ENCODE results near the gene CACNA1C.
A peak's percentile ranks its signal among the peaks of the same experiment; 100 is the strongest.

The CACNA1C gene

GRCh38 chr12:2541631-2542204 lies 488.9 kb downstream of the CACNA1C start:
- DNase-seq: no peak

GRCh38 chr12:2543801-2544200 lies 491.0 kb downstream of the CACNA1C start:
- DNase-seq: no peak

DNA sequence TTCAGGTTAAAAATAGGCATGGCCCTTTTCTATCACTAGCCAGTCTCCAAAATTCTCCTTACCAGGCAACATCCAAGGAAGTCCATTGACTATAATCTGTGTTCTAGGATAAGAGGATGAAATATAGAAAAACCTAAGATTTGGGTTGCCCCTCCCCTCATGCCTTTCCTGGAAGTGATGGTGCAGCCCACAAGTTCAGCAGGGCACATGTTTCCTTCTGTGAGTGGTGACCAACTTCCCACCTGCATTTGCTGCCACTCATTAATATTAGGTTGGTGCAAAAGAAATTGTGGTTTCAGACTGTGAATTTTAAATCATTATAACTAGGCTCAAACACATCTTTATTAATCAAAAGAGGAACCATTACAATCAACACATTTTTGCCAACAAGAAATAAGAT lies 491.4 kb downstream of the CACNA1C start:
- no peak for DNase-seq

DNA sequence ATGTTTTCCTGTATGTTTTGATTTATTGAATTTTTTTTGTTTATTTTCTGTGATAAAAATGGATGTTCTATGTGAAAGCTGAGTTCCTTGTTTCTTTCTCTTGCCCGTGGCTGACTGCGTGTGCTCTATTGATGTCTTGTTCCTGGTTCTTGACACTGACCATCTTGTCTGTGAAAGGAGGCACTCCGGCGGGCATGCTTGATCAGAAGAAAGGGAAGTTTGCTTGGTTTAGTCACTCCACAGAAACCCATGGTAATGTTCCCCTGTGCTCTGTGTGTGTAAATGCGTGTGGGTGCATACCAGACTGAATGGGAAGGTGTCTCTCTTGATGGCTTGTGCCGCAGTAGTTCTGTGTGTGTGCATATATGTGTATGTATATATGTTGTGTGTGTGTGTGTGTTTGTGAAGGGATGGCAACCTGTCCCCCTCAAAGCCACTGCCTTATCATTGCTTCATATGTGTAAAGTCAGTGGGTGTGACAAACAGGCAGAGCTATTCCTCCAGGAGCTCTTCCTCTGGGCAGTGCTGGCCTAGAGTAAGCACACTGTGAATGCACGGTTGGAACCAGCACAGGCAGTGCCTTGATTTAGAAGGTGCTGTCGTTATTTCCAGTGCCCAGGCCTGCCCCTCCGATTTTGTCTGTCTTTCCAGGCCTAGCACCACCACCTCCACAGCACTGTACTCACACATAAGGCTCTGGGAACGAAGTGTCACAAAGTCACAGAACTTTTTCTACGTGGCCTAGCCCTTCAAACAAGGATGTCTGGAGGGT lies 494.7 kb downstream of the CACNA1C start:
- DNase-seq: peak; percentile 28

- DNase-seq: peak; percentile 45
Measured at GRCh38 chr12:2548081-2548480, 495.3 kb downstream of the CACNA1C start.

GRCh38 chr12:2550561-2551411 lies 498.0 kb downstream of the CACNA1C start:
- no peak for DNase-seq

DNA sequence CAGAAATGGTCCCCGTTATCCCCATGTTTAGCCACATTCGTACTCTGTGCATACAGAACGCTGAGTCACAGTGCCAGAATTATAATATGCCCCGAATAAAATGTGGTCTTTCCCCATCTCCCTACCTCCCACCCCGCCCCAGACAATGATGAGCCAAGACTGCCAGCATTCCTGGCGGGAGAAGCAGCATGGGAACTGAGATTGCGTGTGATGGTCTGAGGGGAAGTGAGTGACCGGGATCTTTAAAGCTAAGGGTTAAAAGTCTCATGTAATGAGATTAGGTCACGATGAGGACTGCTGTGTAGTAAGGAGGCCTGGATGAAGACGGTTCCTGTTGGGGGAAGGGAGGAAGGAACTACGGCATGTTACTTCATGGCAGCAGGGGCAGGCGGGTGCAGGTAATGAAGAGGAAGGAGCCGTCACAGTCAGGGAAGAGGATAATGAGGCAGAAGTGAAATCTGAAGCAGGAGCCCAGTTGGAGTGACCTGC lies 498.7 kb downstream of the CACNA1C start:
- DNase-seq: no peak

DNA sequence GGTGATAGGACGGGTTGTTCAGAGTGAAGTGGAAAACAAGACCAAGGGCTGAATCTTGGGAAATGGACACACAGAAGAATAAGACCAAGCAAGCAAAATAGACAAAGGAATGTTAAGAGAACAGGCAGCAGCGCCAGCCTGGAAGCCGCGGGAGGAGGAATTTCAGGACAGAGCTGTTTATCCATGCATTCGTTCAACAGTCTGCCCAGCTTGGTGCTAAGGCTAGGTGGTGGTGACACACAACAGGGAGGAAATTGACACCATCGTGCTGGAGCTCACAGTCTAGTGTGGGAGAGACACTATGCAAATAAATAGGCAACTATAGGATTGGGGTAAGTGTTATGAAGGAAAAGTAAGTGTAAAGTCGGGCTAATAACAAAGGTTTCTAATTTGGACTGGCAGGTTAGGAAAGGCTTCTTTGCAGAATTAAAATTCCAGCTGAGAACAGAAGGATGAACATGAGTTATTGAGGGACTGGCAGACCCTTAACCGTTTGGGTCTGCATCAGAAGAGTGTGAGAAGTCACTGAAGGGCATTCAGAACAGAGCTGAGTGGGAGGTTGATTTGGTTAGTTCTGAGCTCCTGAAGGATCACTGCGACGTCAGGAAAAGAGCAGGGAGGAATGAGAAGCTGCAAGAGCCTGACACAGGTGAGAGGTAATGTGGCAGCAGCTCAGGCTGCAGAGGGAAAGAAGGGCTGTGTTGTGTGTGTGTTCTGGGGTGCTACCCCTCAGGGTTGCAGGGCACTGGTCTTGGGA lies 499.4 kb downstream of the CACNA1C start:
- DNase-seq: no peak

DNA sequence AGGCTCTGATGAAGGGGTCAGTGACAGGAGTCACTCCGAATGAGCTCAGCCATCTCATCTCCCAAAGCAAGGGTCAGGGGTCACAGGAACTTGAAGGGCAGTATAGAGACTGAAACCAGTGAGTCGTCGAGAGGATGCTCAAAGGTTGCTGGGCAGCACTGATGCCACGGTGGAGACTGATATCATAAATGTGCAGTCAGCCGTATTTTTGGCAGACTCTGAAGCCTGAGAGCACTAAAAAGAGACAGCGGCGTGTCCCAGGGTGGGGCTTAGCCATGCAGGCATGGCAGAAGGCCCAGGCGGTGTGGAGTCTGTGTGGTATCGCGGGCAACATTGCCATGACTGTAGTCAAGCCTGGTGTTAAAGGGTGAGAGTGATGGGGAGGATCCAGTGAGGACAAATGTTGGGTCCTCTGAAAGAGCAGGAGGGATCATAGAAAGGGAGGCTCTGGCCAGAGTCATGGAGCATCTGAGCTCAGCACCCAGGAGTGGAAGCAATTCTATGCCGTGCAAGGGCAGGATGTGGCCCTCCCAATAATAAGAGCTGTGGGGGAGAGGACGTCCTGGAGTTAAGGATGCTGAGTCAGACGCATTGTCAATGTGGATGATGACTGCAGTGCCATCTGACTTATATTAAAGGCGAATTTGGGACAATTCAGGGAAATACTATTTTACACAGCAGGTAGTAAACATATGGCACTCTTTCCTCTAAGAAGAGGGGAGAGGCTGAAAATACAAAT lies 500.8 kb downstream of the CACNA1C start:
- no peak for DNase-seq

- no peak for DNase-seq
Measured at GRCh38 chr12:2555487-2556082, 502.8 kb downstream of the CACNA1C start.

GRCh38 chr12:2557597-2557996 lies 504.8 kb downstream of the CACNA1C start:
- DNase-seq: no peak

- DNase-seq: no peak
Measured at GRCh38 chr12:2559931-2560330, 507.1 kb downstream of the CACNA1C start.

GRCh38 chr12:2560356-2560755 lies 507.6 kb downstream of the CACNA1C start:
- DNase-seq: no peak

DNA sequence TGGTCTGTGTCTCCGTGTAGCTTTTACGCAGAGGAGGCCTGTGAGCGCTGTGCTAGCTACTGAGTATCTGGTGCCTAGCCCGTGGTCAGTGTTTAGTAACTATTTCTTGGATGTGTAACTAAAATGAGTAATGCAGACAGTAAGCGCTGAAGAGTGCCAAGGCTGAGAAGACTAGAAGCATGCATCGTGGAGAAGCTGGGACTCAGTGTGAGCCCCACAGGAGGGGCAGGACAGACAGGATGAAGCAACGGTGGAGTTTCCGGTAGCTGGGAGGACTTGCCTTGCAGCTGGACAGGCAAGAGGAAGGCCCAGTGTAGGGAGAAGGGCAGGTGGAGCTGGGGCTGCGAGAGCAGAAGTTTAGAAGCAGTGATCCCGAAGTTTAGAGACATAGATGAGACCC lies 508.6 kb downstream of the CACNA1C start:
- DNase-seq: no peak

GRCh38 chr12:2562400-2562799 lies 509.6 kb downstream of the CACNA1C start:
- DNase-seq: no peak

DNA sequence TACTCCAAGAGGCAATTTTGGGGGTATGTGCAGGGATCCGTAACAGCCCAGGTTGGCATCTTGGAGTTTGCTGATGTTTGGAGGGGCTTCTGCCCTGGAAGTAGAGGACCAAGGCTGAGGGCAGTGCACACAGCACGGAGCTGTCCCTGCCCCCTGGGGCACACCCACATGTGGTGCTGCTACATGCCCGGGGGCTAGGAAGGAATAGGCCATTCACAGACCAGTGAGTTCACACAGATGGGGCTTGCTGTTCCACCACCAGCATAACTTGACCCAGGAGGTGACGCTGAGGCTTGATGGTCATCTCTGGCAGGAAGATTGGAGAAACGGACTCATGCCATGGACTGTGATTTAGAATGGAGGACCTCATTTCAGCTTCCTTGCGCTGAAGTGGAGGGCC lies 510.9 kb downstream of the CACNA1C start:
- DNase-seq: no peak

GRCh38 chr12:2566161-2566560 lies 513.4 kb downstream of the CACNA1C start:
- no peak for DNase-seq

DNA sequence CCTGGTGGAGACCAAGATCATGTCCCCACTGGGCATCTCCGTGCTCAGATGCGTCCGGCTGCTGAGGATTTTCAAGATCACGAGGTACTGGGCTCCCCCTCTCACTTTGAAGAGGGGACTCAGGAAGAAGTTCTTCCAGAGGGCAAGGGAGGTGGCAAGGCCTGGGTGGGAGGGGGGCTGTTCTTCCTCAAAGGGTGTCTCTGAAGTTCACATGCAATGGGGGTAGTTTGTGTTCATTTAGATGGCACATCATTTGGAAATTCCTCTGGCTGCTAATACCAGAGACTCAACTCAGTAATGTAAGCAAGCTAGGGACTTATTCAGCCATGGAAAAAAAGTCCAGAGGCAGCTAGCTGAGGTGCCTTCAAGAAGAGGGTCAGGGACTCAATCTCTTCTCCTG lies 514.9 kb downstream of the CACNA1C start:
- DNase-seq: no peak

DNA sequence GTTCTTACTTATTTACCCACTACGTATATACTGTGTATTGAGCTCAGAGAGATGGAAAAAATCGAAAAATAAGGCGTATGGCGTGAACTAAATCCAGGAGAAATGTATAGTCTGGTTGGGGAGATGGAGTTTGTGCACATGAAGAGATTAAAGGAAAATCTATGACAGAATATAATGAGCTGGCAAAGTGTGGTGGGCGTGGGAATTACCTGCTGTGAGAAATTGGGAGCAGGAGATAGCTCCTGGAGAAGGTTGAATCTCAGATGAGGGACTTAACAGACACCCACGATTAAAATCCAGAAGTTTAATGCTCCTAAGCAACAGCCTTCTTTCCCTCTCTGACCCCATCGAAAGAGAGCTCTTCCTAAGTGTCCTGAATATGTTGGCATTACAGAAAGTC lies 517.8 kb downstream of the CACNA1C start:
- no peak for DNase-seq

- no peak for DNase-seq
Measured at GRCh38 chr12:2574355-2574935, 521.7 kb downstream of the CACNA1C start.

- no peak for DNase-seq
Measured at GRCh38 chr12:2575245-2575644, 522.5 kb downstream of the CACNA1C start.
